Esophagus muscularis mucosa (tissue), 3 donors: ENCODE data around the gene PITPNM3.

Source experiments
- EP300 ChIP-seq: sonication (generic); formaldehyde crosslinking; IDR thresholded peaks from one replicate; pipeline ENCODE4 v1.6.1; 2017; ENCODE audit warnings: antibody characterized with exemption
- TF ChIP-seq, protein P1 (sequence below), 3 experiments: fragments of 200-600 bp in 2 of 3; fragments of 450-650 bp in 1 of 3; sonication (generic) in 2 of 3; IDR thresholded peaks; one replicate each; pipeline ENCODE4 v1.5.1; 2017 to 2019; ENCODE audit warnings: antibody characterized with exemption in 3 of 3, mild to moderate bottlenecking in 2 of 3, moderate library complexity in 1 of 3

DNA sequence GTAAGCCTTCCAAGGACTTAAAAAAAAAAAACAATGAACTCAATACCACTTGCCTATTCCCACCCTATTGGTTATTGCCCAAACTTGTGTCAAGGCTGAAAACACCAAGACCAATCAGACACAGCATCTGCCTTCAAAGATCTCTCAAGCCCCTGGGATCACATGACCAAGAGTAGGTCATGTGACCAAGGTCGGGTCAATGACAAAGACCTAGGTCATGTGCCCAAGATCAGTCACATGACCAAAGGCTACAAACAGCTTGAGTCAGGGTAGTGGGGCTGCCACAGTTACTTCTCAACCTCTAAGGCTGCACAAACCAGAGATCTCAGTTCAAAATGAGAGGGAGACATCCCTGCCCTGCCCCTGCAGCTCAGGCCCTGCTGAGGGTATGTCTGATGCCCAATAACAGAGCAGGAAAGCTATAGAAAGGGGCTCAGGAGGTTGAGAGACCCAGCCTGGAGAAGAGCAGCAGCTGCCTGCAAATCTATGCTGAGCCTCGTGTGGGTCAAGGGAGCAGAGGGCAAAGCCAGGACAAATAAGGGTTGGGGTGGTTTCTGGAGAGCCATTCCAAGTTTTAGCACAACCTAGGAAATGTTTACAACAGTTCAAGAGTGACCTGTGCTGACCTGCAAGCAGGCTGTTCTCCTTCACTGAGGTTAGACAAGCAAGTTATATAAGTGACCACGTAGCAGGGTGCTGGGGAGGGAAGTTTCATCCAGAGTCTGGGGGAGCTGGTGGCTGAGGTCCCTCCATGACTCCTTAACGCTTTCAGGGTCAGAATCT, 63.3 kb downstream of the PITPNM3 start:
- TF ChIP-seq, protein P1, sequence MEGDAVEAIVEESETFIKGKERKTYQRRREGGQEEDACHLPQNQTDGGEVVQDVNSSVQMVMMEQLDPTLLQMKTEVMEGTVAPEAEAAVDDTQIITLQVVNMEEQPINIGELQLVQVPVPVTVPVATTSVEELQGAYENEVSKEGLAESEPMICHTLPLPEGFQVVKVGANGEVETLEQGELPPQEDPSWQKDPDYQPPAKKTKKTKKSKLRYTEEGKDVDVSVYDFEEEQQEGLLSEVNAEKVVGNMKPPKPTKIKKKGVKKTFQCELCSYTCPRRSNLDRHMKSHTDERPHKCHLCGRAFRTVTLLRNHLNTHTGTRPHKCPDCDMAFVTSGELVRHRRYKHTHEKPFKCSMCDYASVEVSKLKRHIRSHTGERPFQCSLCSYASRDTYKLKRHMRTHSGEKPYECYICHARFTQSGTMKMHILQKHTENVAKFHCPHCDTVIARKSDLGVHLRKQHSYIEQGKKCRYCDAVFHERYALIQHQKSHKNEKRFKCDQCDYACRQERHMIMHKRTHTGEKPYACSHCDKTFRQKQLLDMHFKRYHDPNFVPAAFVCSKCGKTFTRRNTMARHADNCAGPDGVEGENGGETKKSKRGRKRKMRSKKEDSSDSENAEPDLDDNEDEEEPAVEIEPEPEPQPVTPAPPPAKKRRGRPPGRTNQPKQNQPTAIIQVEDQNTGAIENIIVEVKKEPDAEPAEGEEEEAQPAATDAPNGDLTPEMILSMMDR (IDR thresholded peaks at IDR 0.05): no peak
- no peak for TF ChIP-seq EP300
